Measurements from ENCODE around the gene ARID3C.
A peak's percentile ranks its signal among the peaks of the same experiment; 100 is the strongest.

Gene ARID3C

DNA sequence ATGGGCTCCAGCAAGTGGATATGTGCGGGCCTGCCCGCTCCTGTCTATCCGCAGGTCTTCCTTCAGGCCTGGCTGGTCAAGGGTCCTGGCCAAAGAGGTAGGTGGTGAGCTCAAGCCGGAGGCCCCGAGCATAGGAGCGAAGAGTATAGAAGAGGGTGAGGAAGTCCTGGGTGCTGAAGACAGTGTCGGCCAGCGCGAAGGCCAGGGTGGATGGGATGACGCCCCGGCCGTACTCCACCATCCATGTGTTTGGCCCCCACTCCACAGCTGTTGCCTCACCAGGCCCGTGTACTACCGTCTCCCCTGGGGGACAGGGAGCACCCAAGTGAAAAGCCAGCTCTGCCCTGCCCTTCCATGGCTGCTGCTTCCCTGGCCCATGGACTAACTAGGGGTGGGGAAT, 6.7 kb upstream of the ARID3C start:
- DNase-seq (ENCODE audit: low read depth): no peak
- H3K4me3 ChIP-seq (ENCODE audit: low read depth, low read length): no peak overlapping the region
- TF ChIP-seq, protein P1, sequence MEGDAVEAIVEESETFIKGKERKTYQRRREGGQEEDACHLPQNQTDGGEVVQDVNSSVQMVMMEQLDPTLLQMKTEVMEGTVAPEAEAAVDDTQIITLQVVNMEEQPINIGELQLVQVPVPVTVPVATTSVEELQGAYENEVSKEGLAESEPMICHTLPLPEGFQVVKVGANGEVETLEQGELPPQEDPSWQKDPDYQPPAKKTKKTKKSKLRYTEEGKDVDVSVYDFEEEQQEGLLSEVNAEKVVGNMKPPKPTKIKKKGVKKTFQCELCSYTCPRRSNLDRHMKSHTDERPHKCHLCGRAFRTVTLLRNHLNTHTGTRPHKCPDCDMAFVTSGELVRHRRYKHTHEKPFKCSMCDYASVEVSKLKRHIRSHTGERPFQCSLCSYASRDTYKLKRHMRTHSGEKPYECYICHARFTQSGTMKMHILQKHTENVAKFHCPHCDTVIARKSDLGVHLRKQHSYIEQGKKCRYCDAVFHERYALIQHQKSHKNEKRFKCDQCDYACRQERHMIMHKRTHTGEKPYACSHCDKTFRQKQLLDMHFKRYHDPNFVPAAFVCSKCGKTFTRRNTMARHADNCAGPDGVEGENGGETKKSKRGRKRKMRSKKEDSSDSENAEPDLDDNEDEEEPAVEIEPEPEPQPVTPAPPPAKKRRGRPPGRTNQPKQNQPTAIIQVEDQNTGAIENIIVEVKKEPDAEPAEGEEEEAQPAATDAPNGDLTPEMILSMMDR (IDR thresholded peaks at IDR 0.05; ENCODE audit: low read depth, low read length, missing control alignments): no peak

DNA sequence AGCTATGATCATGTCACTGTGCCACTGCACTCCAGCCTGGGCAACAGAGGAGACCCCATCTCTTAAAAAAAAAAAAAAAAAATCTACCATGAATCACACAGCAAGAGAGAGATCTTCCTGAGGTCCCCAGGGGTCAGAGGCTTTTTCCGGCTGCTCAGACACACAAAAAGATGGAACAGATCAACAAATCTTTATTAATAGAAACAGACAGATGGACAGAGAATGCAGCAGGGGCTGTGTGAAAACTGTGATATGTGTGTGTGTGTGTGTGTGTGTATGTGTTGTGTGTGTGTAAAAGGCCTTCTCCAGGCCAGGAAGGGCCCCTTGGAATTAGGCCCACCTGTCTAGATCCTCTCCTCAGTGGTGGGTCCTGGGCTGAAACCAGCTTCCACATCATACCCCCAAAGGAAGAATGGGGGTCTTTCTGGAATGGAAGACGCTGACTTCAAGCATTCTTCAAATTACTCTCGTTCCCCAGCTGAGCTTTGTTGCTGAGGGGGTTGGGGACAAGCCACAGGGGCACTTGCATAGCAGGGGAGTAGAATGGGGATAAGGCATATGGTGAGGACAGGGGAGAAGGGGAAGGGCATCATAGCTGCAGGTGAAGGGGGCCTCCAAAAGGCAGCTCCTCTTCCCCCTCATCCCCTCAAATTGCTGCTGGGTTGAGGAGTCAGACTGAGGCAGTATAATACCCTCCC, 5.8 kb upstream of the ARID3C start:
- TF ChIP-seq, protein P1 (IDR thresholded peaks at IDR 0.05; ENCODE audit: low read depth, low read length, missing control alignments): no peak
- DNase-seq (ENCODE audit: low read depth): no peak
- H3K4me3 ChIP-seq (ENCODE audit: low read depth, low read length): no peak overlapping the region

DNA sequence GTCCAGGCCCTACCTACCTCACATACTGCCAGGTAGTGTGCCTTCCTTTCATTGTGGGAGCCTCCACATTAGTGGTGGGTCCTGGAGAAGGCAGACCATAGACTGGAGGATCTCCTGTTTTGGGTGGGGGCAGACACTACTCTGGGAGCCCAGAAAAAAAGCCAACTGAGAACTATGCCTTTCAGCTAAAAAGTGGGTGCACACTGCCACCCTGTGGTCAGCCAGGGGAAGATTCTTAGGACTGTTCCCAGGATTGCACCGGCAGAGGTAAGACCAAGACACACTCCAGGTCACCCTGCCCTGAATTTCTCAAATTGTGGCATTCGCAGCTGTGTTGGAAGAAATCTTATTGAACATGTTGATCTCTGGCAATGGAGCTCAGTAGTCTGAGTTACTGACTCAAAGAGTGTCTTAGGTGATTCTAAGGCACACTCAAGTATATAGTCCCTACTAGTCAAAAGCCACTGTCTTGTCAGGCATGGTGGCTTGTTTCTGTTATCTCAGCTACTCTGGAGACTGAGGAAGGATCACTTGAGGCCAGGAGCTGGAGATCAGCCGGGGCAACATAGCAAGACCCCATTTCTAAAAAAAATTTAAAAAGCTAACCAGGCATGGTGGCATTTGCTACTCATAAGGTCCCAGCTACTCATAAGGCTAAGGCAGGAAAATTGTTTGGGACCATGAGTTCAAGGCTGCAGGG, 5.1 kb upstream of the ARID3C start:
- DNase-seq (ENCODE audit: low read depth): no peak
- H3K4me3 ChIP-seq (ENCODE audit: low read depth, low read length): no peak overlapping the region
- TF ChIP-seq, protein P1 (IDR thresholded peaks at IDR 0.05; ENCODE audit: low read depth, low read length, missing control alignments): peak; percentile 90

DNA sequence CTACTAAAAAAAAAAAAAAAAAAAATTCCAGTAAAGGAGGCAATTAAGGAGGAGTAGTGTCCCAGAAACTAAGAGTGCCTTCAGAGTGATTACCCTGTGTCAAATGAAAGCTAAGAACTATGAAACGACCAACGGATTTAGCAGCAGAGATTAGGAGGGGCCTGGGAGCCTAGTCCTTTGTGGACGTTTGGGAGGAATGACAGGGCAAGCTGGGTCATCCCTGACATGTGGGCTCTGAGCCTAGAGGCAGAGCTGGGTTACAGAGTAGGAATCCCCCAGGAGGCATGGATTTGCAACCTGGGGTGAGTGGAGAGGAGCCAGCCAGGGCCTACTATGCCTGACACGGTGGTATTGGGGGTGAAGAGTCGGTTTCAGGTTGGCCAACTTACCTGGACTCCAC, 4.3 kb upstream of the ARID3C start:
- TF ChIP-seq, protein P1 (IDR thresholded peaks at IDR 0.05; ENCODE audit: low read depth, low read length, missing control alignments): no peak
- H3K4me3 ChIP-seq (ENCODE audit: low read depth, low read length): no peak overlapping the region
- DNase-seq (ENCODE audit: low read depth): no peak

DNA sequence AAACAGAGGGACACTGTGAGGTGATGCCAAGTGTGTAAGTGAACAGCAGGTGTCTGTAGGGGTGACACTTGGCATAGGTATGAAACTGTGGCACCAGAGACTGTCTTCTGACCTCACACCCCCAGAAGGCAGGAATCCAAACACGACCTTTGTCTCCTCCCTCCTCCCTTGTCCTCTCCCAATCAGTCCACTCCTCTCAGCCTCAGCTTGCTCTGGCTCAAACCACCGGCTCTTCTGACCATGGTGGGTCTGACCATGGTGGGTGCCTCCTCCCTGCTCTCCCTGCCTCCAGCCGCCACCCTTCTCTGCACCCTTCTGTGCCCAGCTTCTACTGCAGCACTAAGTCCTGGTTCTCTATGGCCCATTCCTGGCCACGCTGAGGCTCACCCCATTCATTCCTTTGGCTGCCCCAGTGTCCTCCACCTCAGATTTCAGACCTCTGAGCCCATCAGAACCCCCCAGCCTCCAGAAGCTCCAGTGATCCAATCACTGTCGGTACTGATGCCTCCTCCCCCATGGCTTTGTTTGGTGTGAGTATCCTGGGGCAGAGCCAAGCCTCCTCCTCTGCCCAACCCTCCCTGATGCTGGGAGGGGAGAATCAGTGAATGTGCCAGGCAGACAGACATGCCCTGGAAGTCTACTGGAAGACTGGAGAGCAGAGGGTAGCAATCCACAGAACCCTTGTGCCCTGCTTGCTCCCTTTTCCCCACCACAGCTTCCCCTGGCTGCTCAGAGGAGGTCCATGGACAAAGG, 1.7 kb upstream of the ARID3C start:
- DNase-seq (ENCODE audit: low read depth): no peak
- no peak overlapping the region for H3K4me3 ChIP-seq (ENCODE audit: low read depth, low read length)
- TF ChIP-seq, protein P1 (IDR thresholded peaks at IDR 0.05; ENCODE audit: low read depth, low read length, missing control alignments): no peak

DNA sequence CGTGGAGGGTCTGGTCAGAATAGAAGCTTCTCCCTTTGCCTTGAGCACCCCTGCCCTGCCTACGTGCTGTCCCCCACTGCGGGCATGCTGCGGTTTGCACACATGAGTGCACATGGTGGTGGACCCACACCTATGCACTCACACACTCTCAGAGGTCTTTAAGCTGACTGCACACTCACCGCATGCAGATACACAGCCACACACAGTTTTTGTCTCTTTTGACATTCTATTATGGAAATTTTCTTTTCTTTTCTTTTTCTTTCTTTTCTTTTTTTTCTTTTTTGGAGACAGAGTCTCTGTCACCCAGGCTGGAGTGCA, 584 bp upstream of the ARID3C start:
- DNase-seq (ENCODE audit: low read depth): no peak
- TF ChIP-seq, protein P1 (IDR thresholded peaks at IDR 0.05; ENCODE audit: low read depth, low read length, missing control alignments): no peak
- no peak overlapping the region for H3K4me3 ChIP-seq (ENCODE audit: low read depth, low read length)
